ENCODE data around the gene ERC1.
"Not testable (repeated sequence)": the region's sequence is repeated elsewhere in the genome, so short reads cannot be mapped to it uniquely, and the experiment has no call there.

ERC1 gene

DNA sequence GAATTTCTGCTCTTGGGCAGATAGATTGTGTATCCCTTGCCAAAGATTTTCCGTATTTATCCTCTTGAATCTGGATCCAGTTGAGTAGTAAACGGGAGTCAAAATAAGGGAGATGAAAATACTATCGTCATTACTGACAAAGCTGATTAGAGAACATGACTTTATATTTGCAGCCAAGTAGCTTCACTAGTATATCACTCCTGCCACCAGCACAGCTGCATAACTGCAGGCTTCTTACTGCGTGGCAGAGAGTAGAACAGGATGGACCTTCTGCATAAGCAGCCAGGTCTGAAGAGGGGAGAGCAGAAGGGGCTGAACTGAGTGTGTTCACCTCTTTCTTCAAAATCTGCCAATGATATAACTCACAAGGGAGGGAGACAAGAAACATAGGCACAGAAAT, 319.6 kb downstream of the ERC1 start:
- DNase-seq (ENCODE audit: low spot score), result no peak
- H3K27ac ChIP-seq, result no peak overlapping the region
- TF ChIP-seq, protein P1, sequence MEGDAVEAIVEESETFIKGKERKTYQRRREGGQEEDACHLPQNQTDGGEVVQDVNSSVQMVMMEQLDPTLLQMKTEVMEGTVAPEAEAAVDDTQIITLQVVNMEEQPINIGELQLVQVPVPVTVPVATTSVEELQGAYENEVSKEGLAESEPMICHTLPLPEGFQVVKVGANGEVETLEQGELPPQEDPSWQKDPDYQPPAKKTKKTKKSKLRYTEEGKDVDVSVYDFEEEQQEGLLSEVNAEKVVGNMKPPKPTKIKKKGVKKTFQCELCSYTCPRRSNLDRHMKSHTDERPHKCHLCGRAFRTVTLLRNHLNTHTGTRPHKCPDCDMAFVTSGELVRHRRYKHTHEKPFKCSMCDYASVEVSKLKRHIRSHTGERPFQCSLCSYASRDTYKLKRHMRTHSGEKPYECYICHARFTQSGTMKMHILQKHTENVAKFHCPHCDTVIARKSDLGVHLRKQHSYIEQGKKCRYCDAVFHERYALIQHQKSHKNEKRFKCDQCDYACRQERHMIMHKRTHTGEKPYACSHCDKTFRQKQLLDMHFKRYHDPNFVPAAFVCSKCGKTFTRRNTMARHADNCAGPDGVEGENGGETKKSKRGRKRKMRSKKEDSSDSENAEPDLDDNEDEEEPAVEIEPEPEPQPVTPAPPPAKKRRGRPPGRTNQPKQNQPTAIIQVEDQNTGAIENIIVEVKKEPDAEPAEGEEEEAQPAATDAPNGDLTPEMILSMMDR (conservative IDR thresholded peaks at IDR 0.05; ENCODE audit: low read depth), result no peak
- ChIA-PET POLR2A (ENCODE audit: low non-redundant PET) (no interaction called here), CTCF (no interaction called here)

DNA sequence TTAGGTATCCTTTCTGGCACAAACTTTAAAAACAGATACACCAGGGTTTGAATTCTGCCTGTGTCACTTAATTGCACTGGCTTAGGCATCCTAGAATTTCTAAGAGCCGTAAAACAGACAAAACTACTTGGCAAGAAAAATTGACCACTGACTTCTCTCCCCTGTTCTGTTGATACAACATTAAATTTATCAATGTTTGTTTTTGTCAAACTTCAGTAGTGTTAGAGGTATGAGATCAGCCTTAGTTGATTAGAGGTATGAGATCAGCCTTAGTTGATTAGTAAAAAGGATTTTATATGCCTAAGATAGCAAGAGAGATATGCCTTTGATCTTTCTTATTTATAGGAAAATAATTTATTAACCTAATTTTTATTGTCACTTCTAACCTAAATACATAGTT, 320.1 kb downstream of the ERC1 start:
- no peak for DNase-seq (ENCODE audit: low spot score)
- ChIA-PET POLR2A (ENCODE audit: low non-redundant PET) (no interaction called here), CTCF (no interaction called here)
- no peak overlapping the region for H3K27ac ChIP-seq
- TF ChIP-seq, protein P1 (conservative IDR thresholded peaks at IDR 0.05; ENCODE audit: low read depth), result no peak

DNA sequence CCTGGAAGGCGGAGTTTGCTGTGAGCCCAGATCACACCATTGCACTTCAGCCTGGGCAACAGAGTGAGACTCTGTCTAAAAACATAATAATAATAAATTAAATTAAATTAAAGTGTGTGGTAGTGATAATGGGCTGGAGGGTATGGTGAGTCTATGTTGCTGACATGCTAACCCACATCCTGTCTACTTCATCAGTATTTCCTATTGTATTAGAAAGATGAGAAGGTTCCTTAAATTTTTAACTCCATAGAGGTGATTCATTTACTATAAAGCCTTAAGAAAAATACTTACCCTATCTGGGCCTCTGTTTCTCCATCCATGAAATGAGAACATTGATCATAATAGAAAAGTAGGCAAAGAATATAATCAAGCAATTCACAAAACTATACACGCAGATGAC, 322.9 kb downstream of the ERC1 start:
- ChIA-PET POLR2A (ENCODE audit: low non-redundant PET) (no interaction called here), CTCF (no interaction called here)
- no peak overlapping the region for H3K27ac ChIP-seq
- TF ChIP-seq, protein P1 (conservative IDR thresholded peaks at IDR 0.05; ENCODE audit: low read depth), result no peak
- no peak for DNase-seq (ENCODE audit: low spot score)

DNA sequence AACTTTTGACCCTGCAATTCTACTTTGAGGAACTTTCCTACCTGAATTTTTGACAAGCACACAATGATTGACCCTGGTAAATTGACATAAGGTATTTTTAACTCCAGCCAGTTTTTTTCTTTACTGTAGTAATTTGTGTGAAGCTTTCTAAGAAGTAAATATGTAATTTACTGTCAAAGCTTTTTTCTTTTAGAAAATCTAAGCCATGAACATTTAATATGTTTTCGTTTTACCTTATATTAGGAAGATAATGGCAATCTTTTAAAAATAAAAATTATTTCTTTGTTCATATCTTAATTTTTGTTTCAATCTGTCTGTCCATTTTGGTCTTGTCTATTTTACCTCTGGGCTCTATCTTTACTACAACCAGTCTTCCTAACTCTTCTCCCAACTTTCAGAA, 323.5 kb downstream of the ERC1 start:
- ChIA-PET CTCF (interaction anchor here (0.6 kb wide), 1 partner anchor 267 kb away, joined by 3 read pairs; no protein-coding TSS in a partner anchor), POLR2A (ENCODE audit: low non-redundant PET) (no interaction called here)
- DNase-seq (ENCODE audit: low spot score), result no peak
- no peak overlapping the region for H3K27ac ChIP-seq
- TF ChIP-seq, protein P1 (conservative IDR thresholded peaks at IDR 0.05; ENCODE audit: low read depth), result no peak

DNA sequence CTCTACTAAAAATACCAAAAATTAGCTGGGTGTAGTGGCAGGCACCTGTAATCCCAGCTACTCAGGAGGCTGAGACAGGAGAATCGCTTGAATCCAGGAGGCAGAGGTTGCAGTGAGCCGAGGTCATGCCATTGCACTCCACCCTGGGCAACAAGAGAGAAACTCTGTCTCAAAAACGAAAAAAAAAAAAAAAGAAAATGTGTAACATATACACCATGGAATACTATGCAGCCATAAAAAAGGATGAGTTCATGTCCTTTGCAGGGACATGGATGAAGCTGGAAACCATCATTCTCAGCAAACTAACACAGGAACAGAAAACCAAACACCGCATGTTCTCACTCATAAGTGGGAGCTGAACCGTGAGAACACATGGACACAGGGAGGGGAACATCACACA, 326.0 kb downstream of the ERC1 start:
- POLR2A ChIA-PET (ENCODE audit: low non-redundant PET); H3K27ac ChIP-seq; CTCF ChIA-PET; DNase-seq (ENCODE audit: low spot score): not testable (repeated sequence)

DNA sequence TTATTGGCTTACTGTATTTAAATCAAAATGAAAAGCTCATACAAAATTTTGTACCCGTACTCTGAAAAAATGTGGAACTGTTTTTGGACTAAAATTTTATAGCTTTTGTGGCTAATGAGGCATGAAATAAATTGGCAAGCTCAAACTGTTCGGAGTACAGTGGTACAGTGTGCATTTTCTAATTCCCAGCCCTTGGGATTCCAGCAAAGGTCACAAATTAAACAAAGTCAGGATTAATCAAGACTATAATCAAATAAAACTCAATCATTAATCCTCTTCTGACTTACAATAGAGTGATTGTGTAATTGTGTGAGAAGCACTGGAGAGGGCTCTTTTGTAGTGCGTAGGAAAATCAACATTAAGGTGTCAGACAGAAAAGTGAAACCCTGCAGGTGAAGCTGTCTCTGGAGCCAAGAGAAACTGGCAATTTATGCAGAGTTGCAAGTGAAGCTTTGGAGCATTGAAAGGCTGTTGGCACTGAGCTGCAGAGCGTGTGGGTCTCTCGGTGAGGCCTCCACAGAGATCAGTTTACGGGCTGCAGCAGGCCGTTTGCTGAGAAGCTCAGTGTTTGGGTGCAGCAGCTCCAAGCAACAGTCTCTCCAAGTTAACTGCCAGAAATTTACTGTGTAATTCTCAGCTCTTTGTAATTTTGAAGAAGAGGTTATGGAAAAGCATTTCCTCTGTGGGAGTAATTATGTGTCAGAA, 327.5 kb downstream of the ERC1 start:
- TF ChIP-seq, protein P1 (conservative IDR thresholded peaks at IDR 0.05; ENCODE audit: low read depth), result no peak
- ChIA-PET CTCF (no interaction called here), POLR2A (ENCODE audit: low non-redundant PET) (no interaction called here)
- no peak for DNase-seq (ENCODE audit: low spot score)
- peak overlapping the region; percentile 69 for H3K27ac ChIP-seq

DNA sequence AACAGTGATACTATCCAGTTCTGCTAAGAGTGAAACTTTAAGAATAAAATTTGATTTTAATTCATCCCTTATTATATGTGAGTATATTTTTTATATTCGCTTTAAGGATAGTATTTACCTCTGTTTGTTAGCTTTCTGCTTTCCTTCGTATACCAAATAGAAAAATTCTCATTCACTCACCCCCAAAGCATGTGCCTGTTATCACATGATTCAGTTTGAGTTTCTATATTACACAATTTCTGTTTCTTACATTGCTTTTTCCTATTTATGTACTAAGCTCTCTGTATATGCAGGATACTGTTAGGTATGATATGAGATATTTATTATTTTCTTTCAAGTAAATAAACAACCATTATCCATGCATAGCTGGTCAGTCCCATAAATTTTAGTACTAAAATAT, 328.2 kb downstream of the ERC1 start:
- TF ChIP-seq, protein P1 (conservative IDR thresholded peaks at IDR 0.05; ENCODE audit: low read depth), result no peak
- CTCF ChIA-PET, result no interaction called here
- no peak overlapping the region for H3K27ac ChIP-seq
- POLR2A ChIA-PET (ENCODE audit: low non-redundant PET), result no interaction called here
- no peak for DNase-seq (ENCODE audit: low spot score)

Data from RWPE1 (cell line).